H1 (cell line): Measurements from ENCODE around the gene ATP6AP1. TPM values are rescaled to one million over a fixed set of nuclear protein-coding genes. Genes with fewer than 3 reads are reported as not detected.

Source experiments
- EGR1 ChIP-seq: IDR thresholded peaks from 2 replicates; pipeline ENCODE4 v1.6.1; 2011; ENCODE audit warnings: low read depth, low read length, borderline replicate concordance
- HDAC6 ChIP-seq: IDR thresholded peaks from one replicate; pipeline ENCODE4 v1.7.1; 2012; ENCODE audit warnings: low read depth, mild to moderate bottlenecking, inconsistent platforms, low read length, moderate library complexity
- MAFK ChIP-seq: IDR thresholded peaks from 2 replicates; pipeline ENCODE4 v1.6.1; 2012; ENCODE audit warnings: low read depth, mild to moderate bottlenecking, improper control_type of control experiment, low read length
- NRF1 ChIP-seq: IDR thresholded peaks from 2 replicates; pipeline ENCODE4 v1.6.1; 2011; ENCODE audit warnings: mild to moderate bottlenecking, low read depth, low read length, improper control_type of control experiment
- PHF8 ChIP-seq: fragments of 200-600 bp; sonication (generic); conservative IDR thresholded peaks from 2 replicates; pipeline ENCODE4 v1.7.1; 2012; ENCODE audit warnings: low read depth, mild to moderate bottlenecking, inconsistent platforms, low read length, moderate library complexity
- RAD21 ChIP-seq, 2 experiments: IDR thresholded peaks in 1 of 2; conservative IDR thresholded peaks in 1 of 2; 2 replicates each; pipeline ENCODE4 v1.6.1; 2011; ENCODE audit warnings: low read depth in 2 of 2, low read length in 2 of 2, improper control_type of control experiment in 1 of 2, inconsistent platforms in 1 of 2, mild to moderate bottlenecking in 1 of 2, moderate library complexity in 1 of 2
- SP1 ChIP-seq: IDR thresholded peaks from 2 replicates; pipeline ENCODE4 v1.6.1; 2011; ENCODE audit warnings: low read depth, low read length
- TAF1 ChIP-seq: IDR thresholded peaks from 2 replicates; pipeline ENCODE4 v1.6.1; 2011; ENCODE audit warnings: mild to moderate bottlenecking, low read depth, low read length
- polyA plus RNA-seq, 7 experiments: library from polyadenylated mRNA; depleted of rRNA in 3 of 7; stranded (reverse) in 5 of 7; unstranded in 2 of 7; fragments of >200 nt in 5 of 7; fragments of 200-250 nt in 2 of 7; gene quantifications; 1 replicate in 5 of 7; 2 replicates in 1 of 7; 4 replicates in 1 of 7; pipeline versions ENCODE4 v1.2.1 to v1.2.3, GENCODE V29; 2011 to 2013; ENCODE audit warnings: missing spikeins in 2 of 7, mixed read lengths in 2 of 7
- total RNA-seq: library from RNA; stranded (reverse); fragmentation: NEBNext Ultra II Directional; extraction: Animal tissue kit (Norgen Biotek cat#: 25700); gene quantifications from 2 replicates; pipeline ENCODE4 v1.2.1, GENCODE V29; 2021
- TF ChIP-seq, protein P1 (sequence below), 3 experiments: IDR thresholded peaks; 1 replicate in 2 of 3; 2 replicates in 1 of 3; pipeline versions ENCODE4 v1.5.1 to v1.6.1; 2011; ENCODE audit warnings: low read length in 3 of 3, mild to moderate bottlenecking in 3 of 3, inconsistent platforms in 2 of 3, low read depth in 1 of 3, moderate library complexity in 1 of 3; ENCODE audit not compliant: insufficient read depth in 1 of 3; ENCODE audit errors: control extremely low read depth in 1 of 3

Gene ATP6AP1
- total and polyA plus RNA-seq, 2 of the 8 experiments (the other 6 are each of a cell fraction or from before 2014, with no cell fraction given) = 44.6 to 80.8 TPM

DNA sequence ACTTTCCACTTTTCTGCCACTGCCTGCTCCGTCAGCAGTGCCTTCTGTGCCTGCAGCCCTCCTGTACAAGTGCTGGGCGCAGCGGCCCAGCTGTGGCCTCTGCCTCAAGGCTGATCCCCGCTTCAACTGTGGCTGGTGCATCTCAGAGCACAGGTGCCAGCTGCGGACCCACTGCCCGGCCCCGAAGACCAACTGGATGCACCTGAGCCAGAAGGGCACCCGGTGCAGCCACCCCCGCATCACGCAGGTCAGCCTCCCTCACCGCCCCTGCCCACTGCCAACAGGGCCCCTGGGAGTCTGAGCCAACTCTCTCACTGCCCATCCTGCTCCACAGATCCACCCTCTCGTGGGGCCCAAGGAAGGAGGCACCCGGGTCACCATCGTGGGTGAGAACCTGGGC lies 37.1 kb downstream of the ATP6AP1 start (continued):
- no peak for TF ChIP-seq NRF1
- TF ChIP-seq TAF1 = no peak
- TF ChIP-seq PHF8 = no peak
- no peak for TF ChIP-seq RAD21 (IDR thresholded peaks at IDR 0.05 in 1 of 2, conservative IDR thresholded peaks at IDR 0.05 in 1 of 2; ENCODE audit: low read depth in 2 of 2, low read length in 2 of 2)
- TF ChIP-seq SP1 = no peak
- no peak for TF ChIP-seq EGR1
- TF ChIP-seq HDAC6 = no peak
- TF ChIP-seq, protein P1, sequence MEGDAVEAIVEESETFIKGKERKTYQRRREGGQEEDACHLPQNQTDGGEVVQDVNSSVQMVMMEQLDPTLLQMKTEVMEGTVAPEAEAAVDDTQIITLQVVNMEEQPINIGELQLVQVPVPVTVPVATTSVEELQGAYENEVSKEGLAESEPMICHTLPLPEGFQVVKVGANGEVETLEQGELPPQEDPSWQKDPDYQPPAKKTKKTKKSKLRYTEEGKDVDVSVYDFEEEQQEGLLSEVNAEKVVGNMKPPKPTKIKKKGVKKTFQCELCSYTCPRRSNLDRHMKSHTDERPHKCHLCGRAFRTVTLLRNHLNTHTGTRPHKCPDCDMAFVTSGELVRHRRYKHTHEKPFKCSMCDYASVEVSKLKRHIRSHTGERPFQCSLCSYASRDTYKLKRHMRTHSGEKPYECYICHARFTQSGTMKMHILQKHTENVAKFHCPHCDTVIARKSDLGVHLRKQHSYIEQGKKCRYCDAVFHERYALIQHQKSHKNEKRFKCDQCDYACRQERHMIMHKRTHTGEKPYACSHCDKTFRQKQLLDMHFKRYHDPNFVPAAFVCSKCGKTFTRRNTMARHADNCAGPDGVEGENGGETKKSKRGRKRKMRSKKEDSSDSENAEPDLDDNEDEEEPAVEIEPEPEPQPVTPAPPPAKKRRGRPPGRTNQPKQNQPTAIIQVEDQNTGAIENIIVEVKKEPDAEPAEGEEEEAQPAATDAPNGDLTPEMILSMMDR (IDR thresholded peaks at IDR 0.05; ENCODE audit: control extremely low read depth in 1 of 3, insufficient read depth in 1 of 3, low read depth in 1 of 3, low read length in 3 of 3) = no peak
- TF ChIP-seq MAFK = no peak
